Body of pancreas (tissue), 4 donors: ENCODE results near the gene REG3A.

Experiments used
- CTCF ChIP-seq, 7 experiments: fragments of 450-650 bp in 4 of 7; fragments of 200-600 bp in 3 of 7; sonication (generic) in 3 of 7; IDR thresholded peaks; one replicate each; pipeline ENCODE4 v1.5.1; 2016 to 2019; ENCODE audit warnings: antibody characterized with exemption in 7 of 7
- POLR2A ChIP-seq, 3 donors: fragments of 450-650 bp; IDR thresholded peaks; one replicate each; pipeline ENCODE4 v1.6.1; 2016; ENCODE audit warnings: antibody characterized with exemption in 3 of 3, mild to moderate bottlenecking in 2 of 3

GRCh38 chr2:79171348-79171958 is 11.9 kb upstream of the REG3A start:
- no peak for TF ChIP-seq CTCF (IDR thresholded peaks at IDR 0.05)
- no peak for TF ChIP-seq POLR2A (IDR thresholded peaks at IDR 0.05)
